OCI-M2 (cell line): ENCODE results near the gene SLC6A9.

Experiments
- DNase-seq: peaks from one replicate; lab custom pipeline; 2025; ENCODE audit not compliant: unreplicated experiment; lab: John Stamatoyannopoulos, UW

Gene SLC6A9

GRCh38 chr1:43951021-43951985 is 80.0 kb downstream of the SLC6A9 start:
- no peak for DNase-seq

GRCh38 chr1:43949678-43950077 is 81.6 kb downstream of the SLC6A9 start:
- no peak for DNase-seq

- no peak for DNase-seq
These were observed 83.3 kb downstream of the SLC6A9 start for GRCh38 chr1:43947874-43948437.

GRCh38 chr1:43947061-43947873 is 84.0 kb downstream of the SLC6A9 start:
- DNase-seq, result no peak
